HEK293 (cell line): ENCODE results near the gene JPH4.

ENCODE experiments used
- HOXC10 ChIP-seq: sonication (generic); formaldehyde crosslinking; IDR thresholded peaks from 2 replicates; pipeline ENCODE4 v1.8.1; 2023; ENCODE audit warnings: mild to moderate bottlenecking, missing genetic modification reagents
- ZNF707 ChIP-seq: fragments of 450-650 bp; formaldehyde crosslinking; IDR thresholded peaks from 2 replicates; pipeline ENCODE4 v1.5.1; 2016; ENCODE audit warnings: missing biosample characterization, missing genetic modification characterization
- TF ChIP-seq, protein P1 (sequence below): fragments of 450-650 bp; formaldehyde crosslinking; IDR thresholded peaks from 2 replicates; pipeline ENCODE4 v1.5.1; 2016; ENCODE audit warnings: missing biosample characterization, missing genetic modification characterization

DNA sequence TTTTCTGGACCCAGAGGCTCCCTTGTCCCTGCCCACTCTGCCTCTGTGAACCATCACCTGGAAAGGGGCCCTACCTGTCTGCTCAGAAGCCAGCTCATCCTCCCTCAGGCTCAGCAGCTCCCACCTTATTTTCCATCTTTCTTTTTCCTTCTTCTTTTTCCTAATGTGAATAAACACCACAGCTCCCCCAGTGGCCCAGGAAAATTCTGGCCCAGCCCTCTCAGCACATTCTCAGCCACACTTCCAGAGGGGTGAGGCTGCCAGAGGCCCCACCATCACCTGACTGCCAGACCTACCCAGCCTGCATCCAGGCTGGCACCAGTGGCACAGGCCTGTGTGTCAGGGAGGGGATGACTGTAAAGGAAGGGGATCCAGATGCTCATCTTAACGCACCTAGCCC lies 50.0 kb downstream of the JPH4 start:
- TF ChIP-seq, protein P1, sequence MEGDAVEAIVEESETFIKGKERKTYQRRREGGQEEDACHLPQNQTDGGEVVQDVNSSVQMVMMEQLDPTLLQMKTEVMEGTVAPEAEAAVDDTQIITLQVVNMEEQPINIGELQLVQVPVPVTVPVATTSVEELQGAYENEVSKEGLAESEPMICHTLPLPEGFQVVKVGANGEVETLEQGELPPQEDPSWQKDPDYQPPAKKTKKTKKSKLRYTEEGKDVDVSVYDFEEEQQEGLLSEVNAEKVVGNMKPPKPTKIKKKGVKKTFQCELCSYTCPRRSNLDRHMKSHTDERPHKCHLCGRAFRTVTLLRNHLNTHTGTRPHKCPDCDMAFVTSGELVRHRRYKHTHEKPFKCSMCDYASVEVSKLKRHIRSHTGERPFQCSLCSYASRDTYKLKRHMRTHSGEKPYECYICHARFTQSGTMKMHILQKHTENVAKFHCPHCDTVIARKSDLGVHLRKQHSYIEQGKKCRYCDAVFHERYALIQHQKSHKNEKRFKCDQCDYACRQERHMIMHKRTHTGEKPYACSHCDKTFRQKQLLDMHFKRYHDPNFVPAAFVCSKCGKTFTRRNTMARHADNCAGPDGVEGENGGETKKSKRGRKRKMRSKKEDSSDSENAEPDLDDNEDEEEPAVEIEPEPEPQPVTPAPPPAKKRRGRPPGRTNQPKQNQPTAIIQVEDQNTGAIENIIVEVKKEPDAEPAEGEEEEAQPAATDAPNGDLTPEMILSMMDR (tag by site-specific recombination) = 0 out of 2 replicates have a peak, but pooled peaks have one; percentile 33
- TF ChIP-seq ZNF707 (no peak), HOXC10 (CRISPR knock-in tag) (no peak)
